Liver (tissue), 9 donors: ENCODE data around the gene PPIL4. TPM values are rescaled to one million over a fixed set of nuclear protein-coding genes. Genes with fewer than 3 reads are reported as not detected.
A peak's percentile ranks its signal among the peaks of the same experiment; 100 is the strongest.

Source experiments
- DNase-seq: peaks from one replicate; pipeline ENCODE4 v3.0.0-alpha.2; 2017; ENCODE audit warnings: low spot score
- H3K27ac ChIP-seq, 2 donors: one replicate each; pipeline ENCODE4 v1.7.0; 2013; ENCODE audit warnings: inconsistent platforms in 2 of 2, low read length in 2 of 2, control low read depth in 1 of 2, low read depth in 1 of 2, mild to moderate bottlenecking in 1 of 2
- H3K27me3 ChIP-seq, 4 donors: one replicate each; pipeline versions ENCODE4 v1.6.1 to v1.7.0; 2013; ENCODE audit warnings: low read length in 3 of 4, inconsistent platforms in 1 of 4, mild to moderate bottlenecking in 1 of 4, moderate library complexity in 1 of 4; ENCODE audit not compliant: control insufficient read depth in 4 of 4, insufficient read depth in 4 of 4
- H3K36me3 ChIP-seq, 4 donors: one replicate each; pipeline versions ENCODE4 v1.6.1 to v1.7.0; 2013; ENCODE audit warnings: low read length in 3 of 4, mild to moderate bottlenecking in 3 of 4, low read depth in 1 of 4, moderate library complexity in 1 of 4; ENCODE audit not compliant: control insufficient read depth in 4 of 4, insufficient read depth in 3 of 4
- H3K4me1 ChIP-seq, 4 donors: one replicate each; pipeline versions ENCODE4 v1.6.1 to v1.7.0; 2013; ENCODE audit warnings: low read length in 3 of 4, mild to moderate bottlenecking in 3 of 4, moderate library complexity in 1 of 4; ENCODE audit not compliant: control insufficient read depth in 4 of 4, insufficient read depth in 4 of 4
- H3K4me3 ChIP-seq, 3 donors: one replicate each; pipeline versions ENCODE4 v1.6.1 to v1.7.0; 2013; ENCODE audit warnings: low read length in 3 of 3, control low read depth in 1 of 3, low read depth in 1 of 3, mild to moderate bottlenecking in 1 of 3
- H3K9ac ChIP-seq, 2 donors: one replicate each; pipeline ENCODE4 v1.7.0; 2013; ENCODE audit warnings: low read length in 2 of 2, mild to moderate bottlenecking in 2 of 2, moderate library complexity in 2 of 2, control low read depth in 1 of 2, low read depth in 1 of 2
- H3K9me3 ChIP-seq, 4 donors: one replicate each; pipeline versions ENCODE4 v1.6.1 to v1.7.0; 2013; ENCODE audit warnings: low read length in 3 of 4; ENCODE audit not compliant: control insufficient read depth in 4 of 4
- ATF3 ChIP-seq: IDR thresholded peaks from 2 replicates; pipeline ENCODE4 v1.6.1; 2016; ENCODE audit warnings: antibody characterized with exemption
- FOXA1 ChIP-seq: IDR thresholded peaks from 2 replicates; pipeline ENCODE4 v1.6.1; 2016; ENCODE audit warnings: antibody characterized with exemption
- FOXA2 ChIP-seq: IDR thresholded peaks from 2 replicates; pipeline ENCODE4 v1.6.1; 2016; ENCODE audit warnings: antibody characterized with exemption
- GABPA ChIP-seq, 2 donors: IDR thresholded peaks in 1 of 2; conservative IDR thresholded peaks in 1 of 2; 2 replicates each; pipeline ENCODE4 v1.6.1; 2016; ENCODE audit warnings: antibody characterized with exemption in 2 of 2, mild to moderate bottlenecking in 1 of 2, moderate library complexity in 1 of 2
- HNF4G ChIP-seq: IDR thresholded peaks from 2 replicates; pipeline ENCODE4 v1.6.1; 2016; ENCODE audit warnings: antibody characterized with exemption
- JUND ChIP-seq, 2 donors: IDR thresholded peaks; 2 replicates each; pipeline ENCODE4 v1.6.1; 2016; ENCODE audit warnings: antibody characterized with exemption in 2 of 2
- MAX ChIP-seq: IDR thresholded peaks from 2 replicates; pipeline ENCODE4 v1.6.1; 2016; ENCODE audit warnings: antibody characterized with exemption
- NR2F2 ChIP-seq: IDR thresholded peaks from 2 replicates; pipeline ENCODE4 v1.6.1; 2016; ENCODE audit warnings: antibody characterized with exemption
- RAD21 ChIP-seq, 2 donors: IDR thresholded peaks; 2 replicates each; pipeline ENCODE4 v1.6.1; 2016; ENCODE audit warnings: antibody characterized with exemption in 2 of 2, mild to moderate bottlenecking in 2 of 2
- REST ChIP-seq: IDR thresholded peaks from 2 replicates; pipeline ENCODE4 v1.6.1; 2016; ENCODE audit warnings: antibody characterized with exemption, mild to moderate bottlenecking
- RXRA ChIP-seq, 2 donors: IDR thresholded peaks; 2 replicates each; pipeline ENCODE4 v1.6.1; 2017 to 2018; ENCODE audit warnings: antibody characterized with exemption in 2 of 2, mild to moderate bottlenecking in 1 of 2
- SP1 ChIP-seq: IDR thresholded peaks from 2 replicates; pipeline ENCODE4 v1.6.1; 2018; ENCODE audit warnings: antibody characterized with exemption, mild to moderate bottlenecking
- TAF1 ChIP-seq: conservative IDR thresholded peaks from 2 replicates; pipeline ENCODE4 v1.6.1; 2016; ENCODE audit warnings: antibody characterized with exemption, mild to moderate bottlenecking
- WGBS: extraction: QIAGEN DNeasy Blood & Tissue Kit; methylation state at CpG from one replicate; pipeline ENCODE4 v1.1.7; 2013; 5-methylcytosine and 5-hydroxymethylcytosine counted together
- polyA plus RNA-seq, 2 donors: library from polyadenylated mRNA; stranded (reverse) in 1 of 2; unstranded in 1 of 2; fragments of 200-250 nt in 1 of 2; fragments of >200 nt in 1 of 2; fragmentation: Nextera tagmentation in 1 of 2; extraction: Ambion mirVana in 1 of 2; gene quantifications; one replicate each; pipeline versions ENCODE4 v1.2.1 to v1.2.3, GENCODE V29; 2013 to 2015
- total RNA-seq, 2 donors: library from RNA; depleted of rRNA; stranded (reverse); fragments of >200 nt; gene quantifications; one replicate each; pipeline ENCODE4 v1.2.3, GENCODE V29; 2014
- TF ChIP-seq, protein P1 (sequence below): fragments of 150-350 bp; IDR thresholded peaks from 2 replicates; pipeline ENCODE4 v1.5.1; 2017; ENCODE audit warnings: improper control_type of control experiment, low read depth, low read length; ENCODE audit not compliant: missing input control
- TF ChIP-seq, protein P2 (sequence below): IDR thresholded peaks from 2 replicates; pipeline ENCODE4 v1.6.1; 2016; ENCODE audit warnings: antibody characterized with exemption
- donor health status: healthy.
- donor health status: healthy.
- donor health status: healthy.
- donor health status: healthy.
- donor health status: healthy.

The PPIL4 gene
- total and polyA plus RNA-seq, 4 donors: 6.4 to 13.1 (median 9.6) TPM

- TF ChIP-seq TAF1 (no peak), FOXA2 (no peak), JUND (IDR thresholded peaks at IDR 0.05) (no peak), NR2F2 (no peak), SP1 (no peak), HNF4G (no peak), GABPA (IDR thresholded peaks at IDR 0.05 in 1 of 2, conservative IDR thresholded peaks at IDR 0.05 in 1 of 2) (no peak), FOXA1 (no peak), MAX (no peak), RAD21 (IDR thresholded peaks at IDR 0.05) (no peak), RXRA (IDR thresholded peaks at IDR 0.05) (no peak)
- Histone ChIP-seq H3K36me3 (no peaks in the 10 kb centered on the region), H3K9ac (no peak overlapping the region), H3K9me3 (no peaks in the 10 kb centered on the region), H3K4me3 (no peak overlapping the region), H3K27me3 (no peaks in the 10 kb centered on the region), H3K27ac (peak overlapping the region; percentile 21 to 27), H3K4me1 (peaks cover 0 to 6% (median 0%) of the 10 kb centered on the region in 4 donors)
- no peak for DNase-seq
- WGBS: 88% methylated on average over 11 of the region's 11 CpGs
These were observed 61.8 kb downstream of the PPIL4 start for GRCh38 chr6:149483849-149484655.

- WGBS: 80% methylated on average over 3 of the region's 3 CpGs
- no peak for DNase-seq
- Histone ChIP-seq H3K27ac (peak overlapping the region in 1 of 2 donors; percentile 21), H3K4me3 (no peak overlapping the region), H3K9me3 (no peaks in the 10 kb centered on the region), H3K4me1 (peaks cover 0 to 6% (median 0%) of the 10 kb centered on the region in 4 donors), H3K36me3 (no peaks in the 10 kb centered on the region), H3K27me3 (no peaks in the 10 kb centered on the region), H3K9ac (no peak overlapping the region)
- TF ChIP-seq, protein P1, sequence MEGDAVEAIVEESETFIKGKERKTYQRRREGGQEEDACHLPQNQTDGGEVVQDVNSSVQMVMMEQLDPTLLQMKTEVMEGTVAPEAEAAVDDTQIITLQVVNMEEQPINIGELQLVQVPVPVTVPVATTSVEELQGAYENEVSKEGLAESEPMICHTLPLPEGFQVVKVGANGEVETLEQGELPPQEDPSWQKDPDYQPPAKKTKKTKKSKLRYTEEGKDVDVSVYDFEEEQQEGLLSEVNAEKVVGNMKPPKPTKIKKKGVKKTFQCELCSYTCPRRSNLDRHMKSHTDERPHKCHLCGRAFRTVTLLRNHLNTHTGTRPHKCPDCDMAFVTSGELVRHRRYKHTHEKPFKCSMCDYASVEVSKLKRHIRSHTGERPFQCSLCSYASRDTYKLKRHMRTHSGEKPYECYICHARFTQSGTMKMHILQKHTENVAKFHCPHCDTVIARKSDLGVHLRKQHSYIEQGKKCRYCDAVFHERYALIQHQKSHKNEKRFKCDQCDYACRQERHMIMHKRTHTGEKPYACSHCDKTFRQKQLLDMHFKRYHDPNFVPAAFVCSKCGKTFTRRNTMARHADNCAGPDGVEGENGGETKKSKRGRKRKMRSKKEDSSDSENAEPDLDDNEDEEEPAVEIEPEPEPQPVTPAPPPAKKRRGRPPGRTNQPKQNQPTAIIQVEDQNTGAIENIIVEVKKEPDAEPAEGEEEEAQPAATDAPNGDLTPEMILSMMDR: no peak
- TF ChIP-seq RAD21 (IDR thresholded peaks at IDR 0.05) (no peak), RXRA (IDR thresholded peaks at IDR 0.05) (no peak), NR2F2 (no peak), REST (no peak), HNF4G (no peak), FOXA2 (no peak), SP1 (no peak), FOXA1 (no peak), GABPA (IDR thresholded peaks at IDR 0.05 in 1 of 2, conservative IDR thresholded peaks at IDR 0.05 in 1 of 2) (no peak), MAX (no peak), TAF1 (no peak), ATF3 (no peak)
- TF ChIP-seq, protein P2, sequence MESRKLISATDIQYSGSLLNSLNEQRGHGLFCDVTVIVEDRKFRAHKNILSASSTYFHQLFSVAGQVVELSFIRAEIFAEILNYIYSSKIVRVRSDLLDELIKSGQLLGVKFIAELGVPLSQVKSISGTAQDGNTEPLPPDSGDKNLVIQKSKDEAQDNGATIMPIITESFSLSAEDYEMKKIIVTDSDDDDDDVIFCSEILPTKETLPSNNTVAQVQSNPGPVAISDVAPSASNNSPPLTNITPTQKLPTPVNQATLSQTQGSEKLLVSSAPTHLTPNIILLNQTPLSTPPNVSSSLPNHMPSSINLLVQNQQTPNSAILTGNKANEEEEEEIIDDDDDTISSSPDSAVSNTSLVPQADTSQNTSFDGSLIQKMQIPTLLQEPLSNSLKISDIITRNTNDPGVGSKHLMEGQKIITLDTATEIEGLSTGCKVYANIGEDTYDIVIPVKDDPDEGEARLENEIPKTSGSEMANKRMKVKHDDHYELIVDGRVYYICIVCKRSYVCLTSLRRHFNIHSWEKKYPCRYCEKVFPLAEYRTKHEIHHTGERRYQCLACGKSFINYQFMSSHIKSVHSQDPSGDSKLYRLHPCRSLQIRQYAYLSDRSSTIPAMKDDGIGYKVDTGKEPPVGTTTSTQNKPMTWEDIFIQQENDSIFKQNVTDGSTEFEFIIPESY: no peak
These were observed 62.5 kb downstream of the PPIL4 start for GRCh38 chr6:149483334-149483725.
